Glomerular visceral epithelial cell (primary cell): Measurements from ENCODE around the gene ZIC1.
A peak's percentile ranks its signal among the peaks of the same experiment; 100 is the strongest.

Source experiments
- DNase-seq: peaks from one replicate; pipeline ENCODE4 v3.0.0-alpha.2; 2016; ENCODE audit errors: extremely low spot score

ZIC1 gene

GRCh38 chr3:147380387-147380951 is 28.7 kb upstream of the ZIC1 start:
- no peak for DNase-seq

GRCh38 chr3:147380977-147381376 is 28.2 kb upstream of the ZIC1 start:
- no peak for DNase-seq

GRCh38 chr3:147381596-147381995 is 27.6 kb upstream of the ZIC1 start:
- no peak for DNase-seq

GRCh38 chr3:147383617-147384016 is 25.5 kb upstream of the ZIC1 start:
- no peak for DNase-seq

GRCh38 chr3:147384210-147385058 is 24.7 kb upstream of the ZIC1 start:
- DNase-seq: no peak

- DNase-seq: no peak
Measured at GRCh38 chr3:147385059-147386012, 23.8 kb upstream of the ZIC1 start.

GRCh38 chr3:147387291-147387884 is 21.8 kb upstream of the ZIC1 start:
- no peak for DNase-seq

GRCh38 chr3:147387885-147388699 is 21.1 kb upstream of the ZIC1 start:
- DNase-seq: no peak

GRCh38 chr3:147388700-147389580 is 20.2 kb upstream of the ZIC1 start:
- DNase-seq: no peak

GRCh38 chr3:147389717-147390116 is 19.4 kb upstream of the ZIC1 start:
- no peak for DNase-seq

GRCh38 chr3:147390589-147391569 is 18.3 kb upstream of the ZIC1 start:
- DNase-seq: no peak

- peak; percentile 46 for DNase-seq
Measured at GRCh38 chr3:147391781-147392624, 17.2 kb upstream of the ZIC1 start.

GRCh38 chr3:147392625-147392946 is 16.6 kb upstream of the ZIC1 start:
- no peak for DNase-seq

- DNase-seq: no peak
Measured at GRCh38 chr3:147393261-147393942, 15.8 kb upstream of the ZIC1 start.

- DNase-seq: no peak
Measured at GRCh38 chr3:147393943-147394883, 15.0 kb upstream of the ZIC1 start.

GRCh38 chr3:147394884-147395225 is 14.3 kb upstream of the ZIC1 start:
- no peak for DNase-seq
